Stimulated activated CD4-positive, alpha-beta T cell treated with anti-CD3 and anti-CD28 coated beads, TNF-alpha, amount 100 ng/mL, for 1 hour (primary cell): Measurements from ENCODE around the gene RNU6-8.

Experiments used
- DNase-seq, 3 donors: peaks; one replicate each; pipeline ENCODE4 v3.0.0-alpha.2; 2020; ENCODE audit warnings: low read depth in 3 of 3, low spot score in 1 of 3

The RNU6-8 gene

GRCh38 chr14:32205984-32206383 is 2.9 kb upstream of the RNU6-8 start:
- DNase-seq = no peak

GRCh38 chr14:32205554-32205953 is 2.5 kb upstream of the RNU6-8 start:
- DNase-seq = no peak

- DNase-seq = no peak
Measured at GRCh38 chr14:32203928-32204357, 874 bp upstream of the RNU6-8 start.

GRCh38 chr14:32202491-32202997 is 525 bp downstream of the RNU6-8 start:
- DNase-seq = no peak

- peak in 1 of 3 donors; percentile 14 for DNase-seq
Measured at GRCh38 chr14:32201816-32202490, 1.1 kb downstream of the RNU6-8 start, which contains the start of gene RNU6-7. Gene RNU6-7 (plus strand): TSS chr14:32202045.

- DNase-seq = peak in 2 of 3 donors; percentile 29 to 61
Measured at GRCh38 chr14:32201193-32201815, 1.8 kb downstream of the RNU6-8 start.

GRCh38 chr14:32200368-32201192 is 2.5 kb downstream of the RNU6-8 start:
- no peak for DNase-seq

- DNase-seq = no peak
Measured at GRCh38 chr14:32197919-32198318, 5.2 kb downstream of the RNU6-8 start.

- DNase-seq = no peak
Measured at GRCh38 chr14:32195636-32196035, 7.4 kb downstream of the RNU6-8 start.

- DNase-seq = no peak
Measured at GRCh38 chr14:32193532-32193931, 9.5 kb downstream of the RNU6-8 start.

GRCh38 chr14:32192712-32193373 is 10.2 kb downstream of the RNU6-8 start:
- no peak for DNase-seq

- no peak for DNase-seq
Measured at GRCh38 chr14:32190673-32191072, 12.4 kb downstream of the RNU6-8 start.

- no peak for DNase-seq
Measured at GRCh38 chr14:32189811-32190210, 13.3 kb downstream of the RNU6-8 start.

- no peak for DNase-seq
Measured at GRCh38 chr14:32186248-32186647, 16.8 kb downstream of the RNU6-8 start.

GRCh38 chr14:32185097-32185496 is 18.0 kb downstream of the RNU6-8 start:
- no peak for DNase-seq

- DNase-seq = no peak
Measured at GRCh38 chr14:32183151-32184058, 19.7 kb downstream of the RNU6-8 start.

- no peak for DNase-seq
Measured at GRCh38 chr14:32171469-32171868, 31.6 kb downstream of the RNU6-8 start.

- DNase-seq = no peak
Measured at GRCh38 chr14:32169191-32169590, 33.9 kb downstream of the RNU6-8 start.

GRCh38 chr14:32167907-32168306 is 35.2 kb downstream of the RNU6-8 start:
- no peak for DNase-seq

- DNase-seq = no peak
Measured at GRCh38 chr14:32166924-32167323, 36.1 kb downstream of the RNU6-8 start.
